ENCODE results near the gene OR6C2. TPM values are rescaled to one million over a fixed set of nuclear protein-coding genes. Genes with fewer than 3 reads are reported as not detected.
"Not testable (repeated sequence)": the region's sequence is repeated elsewhere in the genome, so short reads cannot be mapped to it uniquely, and the experiment has no call there.

OR6C2 gene
- polyA plus RNA-seq, 1 experiment, result not detected

GRCh38 chr12:55445357-55445756 lies 1.5 kb downstream of the OR6C2 start:
- no peak for DNase-seq (ENCODE audit: low read depth)
- Histone ChIP-seq H3K36me3 (ENCODE audit: control insufficient read depth, insufficient read depth, low read length) (no peaks in the 10 kb centered on the region), H3K27me3 (ENCODE audit: control insufficient read depth, insufficient read depth, low read length) (no peaks in the 10 kb centered on the region), H3K4me3 (ENCODE audit: low read depth, low read length) (no peak overlapping the region)
- CTCF ChIA-PET, result interaction anchor here (0.6 kb wide), 1 partner anchor 17 kb away, joined by 3 read pairs; no protein-coding TSS in a partner anchor
- TF ChIP-seq, protein P1, sequence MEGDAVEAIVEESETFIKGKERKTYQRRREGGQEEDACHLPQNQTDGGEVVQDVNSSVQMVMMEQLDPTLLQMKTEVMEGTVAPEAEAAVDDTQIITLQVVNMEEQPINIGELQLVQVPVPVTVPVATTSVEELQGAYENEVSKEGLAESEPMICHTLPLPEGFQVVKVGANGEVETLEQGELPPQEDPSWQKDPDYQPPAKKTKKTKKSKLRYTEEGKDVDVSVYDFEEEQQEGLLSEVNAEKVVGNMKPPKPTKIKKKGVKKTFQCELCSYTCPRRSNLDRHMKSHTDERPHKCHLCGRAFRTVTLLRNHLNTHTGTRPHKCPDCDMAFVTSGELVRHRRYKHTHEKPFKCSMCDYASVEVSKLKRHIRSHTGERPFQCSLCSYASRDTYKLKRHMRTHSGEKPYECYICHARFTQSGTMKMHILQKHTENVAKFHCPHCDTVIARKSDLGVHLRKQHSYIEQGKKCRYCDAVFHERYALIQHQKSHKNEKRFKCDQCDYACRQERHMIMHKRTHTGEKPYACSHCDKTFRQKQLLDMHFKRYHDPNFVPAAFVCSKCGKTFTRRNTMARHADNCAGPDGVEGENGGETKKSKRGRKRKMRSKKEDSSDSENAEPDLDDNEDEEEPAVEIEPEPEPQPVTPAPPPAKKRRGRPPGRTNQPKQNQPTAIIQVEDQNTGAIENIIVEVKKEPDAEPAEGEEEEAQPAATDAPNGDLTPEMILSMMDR (IDR thresholded peaks at IDR 0.05; ENCODE audit: insufficient read depth, low read depth, low read length), result no peak
- POLR2A ChIA-PET, result no interaction called here

- H3K27me3 ChIP-seq (ENCODE audit: control insufficient read depth, insufficient read depth, low read length), result no peaks in the 10 kb centered on the region
- DNase-seq (ENCODE audit: low read depth), result no peak
- CTCF ChIA-PET, result no interaction called here
- no peaks in the 10 kb centered on the region for H3K36me3 ChIP-seq (ENCODE audit: control insufficient read depth, insufficient read depth, low read length)
- TF ChIP-seq, protein P1 (IDR thresholded peaks at IDR 0.05; ENCODE audit: insufficient read depth, low read depth, low read length), result no peak
- POLR2A ChIA-PET, result no interaction called here
- H3K4me3 ChIP-seq (ENCODE audit: low read depth, low read length), result no peak overlapping the region
These were observed 2.5 kb downstream of the OR6C2 start for GRCh38 chr12:55446326-55446725.

DNA sequence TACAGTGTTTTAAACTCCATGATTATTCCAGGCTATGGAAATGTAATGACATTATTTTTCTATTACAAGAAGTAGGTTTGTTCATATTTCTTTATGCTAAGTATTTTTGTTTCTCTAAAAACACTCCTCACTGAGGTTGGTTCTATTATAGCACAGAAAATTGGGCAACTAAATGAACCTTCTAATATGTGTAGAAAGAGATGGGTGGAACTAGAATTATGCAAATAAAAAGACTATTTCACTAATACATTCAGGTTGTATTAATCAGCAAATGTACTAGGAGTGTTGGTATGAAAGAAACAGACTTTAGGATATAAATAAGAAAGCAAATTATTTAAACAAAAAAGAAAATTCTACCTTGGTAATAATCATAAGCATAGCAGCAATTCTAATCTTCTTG lies 4.9 kb downstream of the OR6C2 start:
- no peak for DNase-seq (ENCODE audit: low read depth)
- ChIA-PET POLR2A (no interaction called here), CTCF (no interaction called here)
- H3K4me3 ChIP-seq (ENCODE audit: low read depth, low read length), result no peak overlapping the region
- no peaks in the 10 kb centered on the region for H3K27me3 ChIP-seq (ENCODE audit: control insufficient read depth, insufficient read depth, low read length)
- no peaks in the 10 kb centered on the region for H3K36me3 ChIP-seq (ENCODE audit: control insufficient read depth, insufficient read depth, low read length)
- TF ChIP-seq, protein P1 (IDR thresholded peaks at IDR 0.05; ENCODE audit: insufficient read depth, low read depth, low read length), result no peak

- H3K36me3 ChIP-seq (ENCODE audit: control insufficient read depth, insufficient read depth, low read length); H3K27me3 ChIP-seq (ENCODE audit: control insufficient read depth, insufficient read depth, low read length); H3K4me3 ChIP-seq (ENCODE audit: low read depth, low read length); CTCF ChIA-PET; POLR2A ChIA-PET; DNase-seq (ENCODE audit: low read depth): not testable (repeated sequence)
These were observed 21.1 kb downstream of the OR6C2 start for GRCh38 chr12:55464926-55465325.

DNA sequence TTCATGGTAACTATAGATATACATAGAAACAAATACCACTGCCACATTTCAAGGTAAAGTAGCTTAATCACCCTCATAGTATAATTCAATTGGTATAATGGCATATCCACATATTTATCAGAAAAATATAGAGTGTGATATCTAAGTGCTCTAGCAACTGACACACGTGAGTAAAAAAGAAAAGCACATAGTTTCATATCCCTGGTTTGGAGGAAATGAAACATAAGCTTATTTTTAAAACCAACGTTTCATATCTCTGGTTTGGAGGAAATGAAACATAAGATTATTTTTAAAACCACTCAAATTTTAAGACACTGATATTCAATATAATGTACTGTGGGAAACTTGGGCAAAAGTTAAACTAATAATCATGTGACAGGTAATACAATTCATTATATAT lies 24.0 kb downstream of the OR6C2 start:
- TF ChIP-seq, protein P1 (IDR thresholded peaks at IDR 0.05; ENCODE audit: insufficient read depth, low read depth, low read length), result no peak
- ChIA-PET POLR2A (no interaction called here), CTCF (no interaction called here)
- Histone ChIP-seq H3K4me3 (ENCODE audit: low read depth, low read length) (no peak overlapping the region), H3K36me3 (ENCODE audit: control insufficient read depth, insufficient read depth, low read length) (no peaks in the 10 kb centered on the region), H3K27me3 (ENCODE audit: control insufficient read depth, insufficient read depth, low read length) (no peaks in the 10 kb centered on the region)
- DNase-seq (ENCODE audit: low read depth), result no peak

GRCh38 chr12:55469291-55469690 lies 25.4 kb downstream of the OR6C2 start:
- TF ChIP-seq, protein P1 (IDR thresholded peaks at IDR 0.05; ENCODE audit: insufficient read depth, low read depth, low read length), result no peak
- POLR2A ChIA-PET, result no interaction called here
- DNase-seq (ENCODE audit: low read depth), result no peak
- H3K4me3 ChIP-seq (ENCODE audit: low read depth, low read length), result no peak overlapping the region
- H3K27me3 ChIP-seq (ENCODE audit: control insufficient read depth, insufficient read depth, low read length), result no peaks in the 10 kb centered on the region
- CTCF ChIA-PET, result no interaction called here
- no peaks in the 10 kb centered on the region for H3K36me3 ChIP-seq (ENCODE audit: control insufficient read depth, insufficient read depth, low read length)
